GM18519 (cell line): ENCODE results near the gene SHROOM3.

Experiments used
- ATAC-seq: cut with Tn5 transposase; IDR thresholded peaks from one replicate; pipeline ENCODE4 v1.9.1; 2021; ENCODE audit warnings: mild to moderate bottlenecking, moderate library complexity; ENCODE audit not compliant: unreplicated experiment, low FRiP score

SHROOM3 gene

DNA sequence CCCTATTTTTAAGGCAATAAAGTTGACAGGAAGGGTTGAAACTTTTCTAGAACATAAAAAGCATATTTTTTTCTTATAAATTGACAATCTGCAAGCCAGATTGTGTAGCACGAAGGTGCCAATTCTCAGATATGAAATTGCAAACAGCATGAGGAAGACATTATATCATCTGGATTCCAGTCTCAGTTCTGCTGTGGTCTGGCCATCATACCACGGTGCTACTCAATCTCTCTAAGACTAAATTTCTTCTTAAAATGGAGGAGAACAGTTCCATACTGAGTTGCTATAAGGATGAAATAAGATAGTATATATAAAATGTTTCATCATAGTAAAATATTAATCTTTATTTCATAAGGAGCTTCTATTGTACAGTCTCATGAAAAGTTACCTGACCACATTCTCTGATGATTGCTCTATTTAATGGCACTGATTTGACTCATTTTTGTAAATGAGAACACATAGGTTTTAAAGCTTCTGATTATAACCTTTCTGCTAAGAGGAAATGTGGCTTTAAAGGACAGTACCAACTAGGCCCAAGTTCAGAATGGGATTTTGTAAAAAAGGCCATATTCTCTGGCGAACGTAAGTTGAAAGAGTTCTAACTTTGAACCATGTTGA lies 127.9 kb downstream of the SHROOM3 start:
- ATAC-seq = no peak

DNA sequence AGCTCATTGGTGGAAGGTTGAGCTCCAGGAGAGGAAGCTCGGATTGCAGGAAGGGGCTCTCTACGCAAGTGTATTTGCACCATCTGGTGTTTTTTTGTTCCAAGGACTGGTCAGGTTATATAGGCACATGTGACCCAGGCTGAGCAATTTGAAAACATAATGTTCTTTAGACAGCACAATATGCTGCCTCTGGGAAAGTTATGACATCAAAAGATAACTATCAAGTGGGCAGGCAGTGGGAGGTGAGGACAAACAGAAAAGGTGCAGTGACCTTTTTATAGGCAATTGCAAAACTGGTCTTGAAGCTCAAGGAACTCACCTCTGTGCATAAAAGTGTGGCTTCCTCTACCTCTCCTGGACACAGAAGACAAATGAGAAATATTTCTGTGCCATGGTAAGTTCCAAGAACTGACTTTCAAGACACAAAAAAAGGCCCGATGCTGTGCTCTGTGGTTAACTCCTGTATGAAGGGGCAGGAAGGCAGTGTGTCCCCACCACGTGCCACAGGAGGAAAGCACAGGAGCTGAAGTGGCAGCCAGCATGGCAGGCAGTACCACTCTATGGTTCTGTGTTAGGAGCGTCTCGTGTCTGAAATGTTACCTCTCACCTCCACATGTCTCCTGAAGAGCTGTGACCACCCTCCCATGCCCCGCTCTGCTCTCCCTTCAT lies 128.6 kb downstream of the SHROOM3 start:
- no peak for ATAC-seq

DNA sequence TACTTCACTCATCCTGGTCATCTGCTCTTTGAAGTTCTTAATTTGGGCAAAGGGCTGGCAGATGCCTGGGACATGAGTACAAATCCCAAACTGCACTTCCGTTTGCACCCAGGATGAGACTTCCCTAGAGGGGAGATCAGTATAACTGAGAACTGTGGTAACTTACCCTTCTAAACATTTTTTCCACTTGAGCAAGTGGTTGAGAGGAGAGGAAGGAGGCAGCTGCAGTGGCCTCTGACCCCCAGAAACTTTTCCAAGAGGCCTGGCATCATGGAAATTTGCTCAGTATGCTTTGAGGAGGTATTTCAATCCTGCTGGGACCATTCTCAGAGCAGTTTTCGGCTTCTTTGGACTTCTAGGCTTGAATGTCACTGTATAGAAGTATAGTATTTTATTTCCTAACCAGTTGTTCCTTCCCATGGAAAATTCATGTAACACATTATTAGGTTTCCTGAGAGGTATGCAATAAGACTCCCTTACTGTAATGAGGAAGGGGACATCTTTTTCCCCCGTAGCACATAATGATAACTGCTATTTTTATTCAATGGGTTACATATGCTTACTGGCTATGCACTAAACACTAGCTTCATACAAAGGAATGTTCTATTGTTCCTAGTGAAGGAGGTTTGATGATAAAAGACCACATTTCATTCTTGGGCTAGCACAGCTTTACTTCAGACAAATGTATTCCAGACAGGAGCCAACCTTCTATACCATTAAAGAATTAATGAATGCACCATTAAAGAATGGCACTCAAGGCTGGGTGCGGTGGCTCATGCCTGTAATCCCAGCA lies 129.3 kb downstream of the SHROOM3 start:
- no peak for ATAC-seq

DNA sequence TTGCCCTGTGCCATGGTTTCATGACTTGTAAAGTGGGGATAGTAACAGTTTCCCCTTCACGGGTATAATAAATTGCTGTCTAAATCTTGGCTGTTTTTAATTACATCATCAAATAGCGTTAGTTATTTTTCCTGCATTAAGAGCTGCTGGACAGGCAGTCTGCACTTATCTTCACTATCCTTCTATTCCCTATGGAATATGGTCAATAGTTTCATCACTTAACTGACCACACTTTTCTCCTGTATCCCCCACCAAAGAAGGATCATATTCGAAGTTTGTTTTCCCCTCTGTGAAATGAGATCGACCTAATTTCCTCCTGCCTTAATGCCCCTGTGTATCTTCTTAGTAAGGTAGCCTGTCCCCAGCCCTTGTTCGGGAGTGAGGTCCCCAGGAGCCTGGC lies 133.2 kb downstream of the SHROOM3 start:
- ATAC-seq = no peak

DNA sequence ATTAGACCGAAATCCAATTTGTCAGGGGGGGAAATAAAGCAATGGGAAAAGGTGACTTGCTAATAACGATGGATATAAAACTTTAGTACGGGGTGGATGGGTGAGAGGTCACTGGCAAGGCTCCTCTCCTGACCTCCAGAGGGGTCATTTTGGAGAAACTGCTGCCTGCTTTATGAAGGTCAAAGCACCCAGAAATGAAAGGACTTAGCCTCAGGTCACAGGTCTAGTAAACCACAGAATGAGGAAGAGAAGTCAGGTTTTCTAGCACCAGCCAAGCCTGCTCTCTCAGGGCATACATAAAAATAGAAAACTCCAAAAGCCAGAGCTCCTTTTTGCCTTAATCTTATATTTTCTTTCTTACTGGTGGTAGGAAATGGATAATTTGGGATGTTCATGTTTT lies 134.2 kb downstream of the SHROOM3 start:
- no peak for ATAC-seq

DNA sequence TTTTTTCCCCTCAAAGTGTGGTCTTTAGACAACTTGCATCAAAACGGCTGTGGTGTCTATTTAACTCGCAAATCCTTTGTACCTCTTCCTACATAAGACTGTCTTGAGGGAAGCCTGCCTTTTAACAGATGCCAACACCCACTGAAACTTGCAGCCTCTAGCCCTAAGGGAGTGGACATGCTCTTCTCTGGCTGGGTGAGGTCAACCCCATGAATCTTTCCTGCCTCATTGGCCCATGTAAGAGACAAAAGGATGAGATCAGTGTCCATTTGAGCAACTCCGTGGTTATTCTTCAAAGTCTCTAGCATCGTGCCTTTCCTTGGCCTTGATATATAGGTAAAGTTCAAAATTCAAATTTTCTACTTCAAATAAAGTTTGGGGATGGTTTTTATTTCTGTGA lies 134.7 kb downstream of the SHROOM3 start:
- no peak for ATAC-seq

DNA sequence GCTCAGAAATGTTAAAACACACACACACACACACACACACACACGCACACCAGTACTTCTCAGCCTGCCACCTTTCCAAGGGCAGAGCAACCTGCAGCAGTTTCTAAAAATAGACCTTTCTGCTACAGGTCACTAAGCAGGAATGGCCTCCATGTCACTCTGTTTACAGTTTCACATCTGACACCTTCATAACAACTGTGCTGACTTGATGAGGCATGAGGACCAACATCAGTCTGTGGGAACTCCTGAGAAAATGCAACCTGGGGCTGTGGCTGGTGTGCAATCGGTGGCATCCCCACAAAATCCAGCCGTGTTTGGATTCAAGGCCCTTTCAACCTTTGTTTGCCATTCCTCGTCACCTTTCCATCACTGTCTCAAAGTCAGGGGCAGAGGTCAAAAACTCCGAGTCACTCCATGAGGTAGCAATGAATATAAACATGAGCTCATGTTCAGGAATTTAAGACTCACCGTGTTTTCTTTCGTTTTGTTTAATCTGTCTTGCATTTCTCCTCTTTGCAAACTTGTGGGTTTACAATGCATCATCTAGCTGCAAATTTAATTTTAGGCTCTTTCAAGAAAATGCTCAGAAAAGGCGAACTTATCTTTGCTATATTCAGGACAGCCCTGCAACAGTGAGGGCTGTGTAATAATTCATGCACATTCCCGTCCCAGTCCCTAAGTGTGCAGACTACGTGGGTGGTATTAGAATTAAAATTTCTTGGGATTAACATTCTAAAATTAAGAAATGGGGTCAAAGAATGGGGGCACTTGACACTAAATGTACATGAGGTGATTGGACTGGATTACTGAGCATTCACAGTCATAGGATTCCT lies 135.3 kb downstream of the SHROOM3 start:
- no peak for ATAC-seq

DNA sequence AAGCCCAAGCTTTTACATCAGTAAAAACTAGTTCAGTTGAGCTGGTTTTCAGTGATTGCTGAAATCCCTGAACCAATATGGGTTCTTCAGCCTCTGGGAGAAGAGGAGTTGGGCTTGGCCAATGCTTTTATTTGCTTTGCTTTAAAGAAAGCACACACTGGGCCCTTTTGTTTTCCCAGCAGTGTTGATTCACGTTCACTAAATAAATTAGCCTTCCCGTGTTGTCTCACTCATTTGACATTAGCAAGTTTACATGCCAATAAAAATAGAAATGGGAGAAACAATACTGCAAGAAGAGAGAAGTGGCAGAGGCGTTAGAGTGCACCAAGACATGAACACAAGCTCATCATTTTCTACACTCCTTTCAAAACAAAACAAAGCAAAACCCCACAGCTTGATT lies 136.2 kb downstream of the SHROOM3 start:
- ATAC-seq = no peak

DNA sequence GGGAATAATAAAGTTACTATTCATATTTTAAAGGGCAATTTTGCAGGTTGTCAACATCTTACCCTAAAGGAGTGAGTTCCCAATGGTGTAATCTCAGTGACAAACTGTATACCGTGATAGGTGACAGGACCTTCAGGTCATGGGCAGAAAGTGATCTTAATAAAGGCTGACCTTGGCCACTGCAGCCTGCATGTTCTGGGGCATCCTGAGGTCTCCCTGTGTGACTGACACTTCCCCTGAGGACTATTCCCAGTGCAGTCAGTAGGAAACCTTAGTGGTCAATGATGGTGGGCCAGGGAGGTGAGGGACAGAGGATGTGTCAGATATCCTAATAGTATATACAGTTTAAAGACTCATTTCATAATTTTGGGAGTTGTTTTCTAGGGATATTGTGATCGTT lies 137.2 kb downstream of the SHROOM3 start:
- no peak for ATAC-seq

DNA sequence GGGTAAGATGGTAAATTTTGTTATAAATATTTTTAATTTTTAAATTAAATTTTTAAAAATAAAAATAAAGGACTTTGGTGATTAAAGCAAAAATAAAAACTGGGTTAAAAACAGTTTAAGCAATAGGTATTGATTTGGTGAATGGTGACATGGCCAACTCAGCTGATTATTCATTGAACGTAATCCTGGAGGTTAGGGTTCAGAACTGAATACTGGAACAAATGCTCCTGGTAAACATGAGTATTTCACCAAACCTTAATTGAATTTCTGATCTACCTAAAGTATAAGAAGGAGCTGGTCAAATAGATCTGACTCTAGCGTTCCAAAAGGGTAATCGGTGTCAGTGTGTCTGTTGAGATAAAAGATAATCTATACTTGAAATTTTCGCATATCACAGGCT lies 141.8 kb downstream of the SHROOM3 start:
- no peak for ATAC-seq

DNA sequence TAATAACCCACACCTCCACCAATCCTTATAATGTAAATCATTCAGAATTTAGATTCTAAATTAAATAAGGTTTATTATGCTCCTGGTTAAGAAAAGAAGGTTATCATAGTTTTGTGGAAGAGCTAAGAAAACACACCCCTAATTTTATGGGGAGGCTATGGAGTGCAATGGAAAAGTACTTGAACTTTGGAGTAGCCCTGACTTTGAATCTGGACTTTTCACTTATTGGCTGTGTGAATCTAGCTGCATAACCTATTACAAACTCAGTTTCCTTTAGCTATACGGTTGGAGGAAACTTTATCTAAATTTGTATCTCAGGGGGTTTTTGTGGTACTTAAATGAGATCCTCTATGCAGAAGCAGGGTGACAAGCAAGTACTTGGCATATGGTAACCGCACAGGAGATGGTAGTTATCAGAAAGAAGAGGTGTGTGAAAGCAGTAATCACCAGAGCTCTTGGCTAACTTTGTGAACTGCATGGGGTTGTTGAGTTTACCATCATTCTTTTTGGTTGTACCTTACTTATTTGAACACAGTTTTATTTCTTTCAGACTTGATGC lies 143.1 kb downstream of the SHROOM3 start:
- no peak for ATAC-seq

DNA sequence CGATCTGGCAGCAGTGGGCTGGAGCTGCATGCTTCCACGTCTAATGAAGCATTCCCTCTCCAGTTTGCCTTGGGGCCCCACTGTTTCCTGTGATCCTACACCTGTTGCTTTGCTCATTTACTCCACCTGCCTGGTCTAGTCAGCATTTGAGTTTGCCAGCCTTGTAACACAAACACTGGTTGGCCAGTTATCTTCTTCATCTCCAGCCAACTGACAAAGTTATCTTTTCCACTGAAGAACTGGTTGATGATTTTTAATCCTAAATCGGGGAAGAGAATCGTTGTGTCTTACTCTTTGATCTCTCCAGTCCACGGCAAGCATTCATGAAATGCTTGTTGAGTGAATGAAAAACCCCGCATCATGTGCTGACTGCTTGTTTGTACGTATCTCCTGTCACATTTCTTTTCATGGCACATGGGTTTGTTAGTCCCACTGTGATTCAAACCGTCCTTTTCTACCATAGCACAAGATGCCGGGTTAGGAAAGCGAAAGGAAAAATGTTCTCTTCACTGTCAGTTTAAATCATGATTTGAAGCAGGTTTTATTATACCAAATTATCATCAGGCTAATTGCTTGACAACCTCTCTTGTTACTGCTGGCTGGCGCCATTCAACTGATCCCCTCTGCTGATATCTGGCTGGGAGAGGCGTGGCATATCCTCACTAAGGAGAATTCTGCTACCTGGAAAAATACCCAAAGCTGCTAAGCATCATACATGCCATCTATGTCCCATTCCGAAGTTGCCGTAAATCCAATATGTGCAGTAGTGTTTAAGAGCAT lies 144.8 kb downstream of the SHROOM3 start:
- no peak for ATAC-seq

DNA sequence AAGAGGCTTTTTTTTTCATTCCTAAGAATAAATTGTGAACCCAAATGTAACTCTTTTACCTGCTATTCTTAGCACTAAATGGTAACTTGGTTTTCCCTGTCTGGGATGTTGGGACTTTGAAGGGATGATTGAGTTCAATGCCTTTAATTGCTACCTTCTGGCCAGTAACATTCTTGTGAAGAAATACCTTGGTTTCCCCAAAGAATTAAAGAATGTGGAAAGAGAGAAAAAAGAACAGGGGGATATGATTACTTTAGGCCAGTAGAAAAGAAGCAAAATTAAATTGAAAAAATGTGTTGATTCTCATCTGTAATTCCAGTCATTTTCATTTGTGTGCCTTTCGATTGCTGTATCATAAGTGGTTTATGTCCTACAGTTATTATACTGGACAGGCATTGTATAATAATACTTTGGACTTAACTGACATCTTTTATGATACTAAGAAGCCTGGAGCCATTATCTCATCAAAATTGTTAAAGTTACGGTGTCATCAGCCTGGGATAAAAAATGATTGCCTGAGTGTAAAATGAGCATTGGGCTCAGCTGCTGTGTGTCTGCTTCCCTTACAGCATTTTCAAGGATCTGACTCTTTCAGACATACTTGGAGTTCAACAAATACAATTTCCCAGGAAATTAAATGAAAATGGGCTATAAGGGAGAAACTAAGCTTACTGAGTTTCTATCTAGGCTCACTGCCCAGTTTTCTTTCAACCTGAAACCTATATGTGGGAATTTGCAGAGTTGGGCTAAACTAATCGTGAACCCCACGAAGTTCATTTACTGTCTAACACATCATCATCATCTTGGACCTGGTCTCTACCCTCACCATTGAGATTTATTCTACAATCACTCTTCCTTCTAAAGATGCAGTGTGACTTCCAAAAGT lies 146.3 kb downstream of the SHROOM3 start:
- no peak for ATAC-seq

DNA sequence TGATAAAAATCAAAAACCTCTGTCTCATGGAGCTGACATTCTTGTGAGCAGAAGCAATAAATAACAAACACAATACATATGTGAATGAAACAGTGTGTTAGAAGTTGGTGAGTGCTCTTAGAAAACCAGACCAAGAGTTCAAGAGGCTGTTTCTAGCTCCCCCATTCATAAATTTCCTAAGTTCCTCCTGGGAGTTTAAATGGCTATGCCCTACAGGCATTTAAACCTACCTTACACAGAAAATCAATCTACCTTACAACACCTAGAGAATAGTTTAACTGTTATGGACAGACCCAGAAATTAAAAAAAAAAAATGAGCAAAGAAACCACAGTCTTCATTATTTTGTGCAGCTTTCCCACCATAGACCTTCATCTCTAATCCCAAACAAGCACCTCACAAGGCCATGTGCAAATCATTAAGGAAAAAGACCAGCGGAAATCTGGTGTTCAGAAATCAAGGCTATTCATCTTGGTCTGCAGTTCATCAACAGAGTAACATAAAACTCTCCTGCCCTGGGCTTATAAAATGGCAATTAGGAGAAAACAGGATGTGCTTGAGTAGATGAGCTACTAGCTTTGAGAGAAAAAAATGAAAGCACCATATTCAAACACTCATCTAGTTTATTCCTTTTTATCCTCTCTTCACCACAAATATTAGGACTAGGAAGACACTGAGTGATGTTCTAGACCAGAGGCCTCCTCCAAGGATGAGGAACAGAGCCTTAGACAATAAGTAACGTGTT lies 147.2 kb downstream of the SHROOM3 start:
- no peak for ATAC-seq

DNA sequence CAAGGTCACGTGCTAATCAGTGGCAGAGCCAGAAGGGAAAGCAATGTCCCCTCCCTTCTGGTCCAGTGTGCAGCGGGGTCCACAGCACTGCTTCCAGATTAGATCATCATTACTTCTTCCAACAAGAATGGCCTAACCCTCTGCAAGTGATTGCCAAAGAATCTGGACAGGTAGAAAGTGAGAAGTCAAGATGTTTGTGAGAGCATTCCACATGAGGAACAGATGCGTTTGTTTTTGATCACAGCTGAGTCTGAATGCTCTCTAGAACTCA lies 147.7 kb downstream of the SHROOM3 start:
- no peak for ATAC-seq

DNA sequence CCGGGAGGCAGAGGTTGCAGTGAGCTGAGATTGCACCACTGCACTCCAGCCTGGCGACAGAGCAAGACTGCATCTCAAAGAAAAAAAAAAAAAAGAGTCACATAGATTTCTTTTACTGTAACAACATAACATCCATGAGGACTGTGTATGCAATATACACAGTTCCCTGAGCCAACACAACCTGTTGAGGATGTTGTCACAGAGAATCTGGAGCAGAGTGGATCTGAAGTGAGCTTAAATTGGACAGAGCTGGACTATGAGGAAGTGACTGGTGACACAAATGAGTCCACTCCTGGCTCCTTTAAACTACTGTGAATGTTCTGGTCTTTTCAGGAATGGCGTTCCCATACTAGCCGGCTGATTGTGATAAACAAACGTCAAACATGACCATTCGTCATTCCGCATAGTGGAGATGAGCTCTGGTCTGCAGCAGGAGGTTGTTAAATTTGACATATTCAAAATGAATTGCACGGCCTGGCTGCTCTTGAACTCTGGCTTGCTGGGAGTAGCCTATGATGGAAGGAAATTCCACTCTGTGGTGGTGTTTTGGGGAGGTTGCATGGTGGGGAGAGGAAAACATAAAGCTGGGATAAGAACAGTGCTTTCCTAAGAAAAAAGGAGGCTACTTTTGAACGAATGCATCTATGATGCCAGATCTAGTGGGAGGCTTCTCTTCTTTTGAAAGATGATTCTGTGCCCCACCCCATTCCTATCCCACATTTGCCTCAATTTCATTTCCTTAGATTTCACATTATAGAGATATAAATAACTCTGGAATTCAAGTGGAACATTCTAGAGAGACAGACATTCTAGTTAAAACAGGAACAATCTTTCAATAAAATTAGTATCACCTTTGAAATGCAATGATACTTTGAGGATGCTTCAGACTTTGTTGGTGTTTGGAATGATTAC lies 149.5 kb downstream of the SHROOM3 start:
- ATAC-seq = no peak

DNA sequence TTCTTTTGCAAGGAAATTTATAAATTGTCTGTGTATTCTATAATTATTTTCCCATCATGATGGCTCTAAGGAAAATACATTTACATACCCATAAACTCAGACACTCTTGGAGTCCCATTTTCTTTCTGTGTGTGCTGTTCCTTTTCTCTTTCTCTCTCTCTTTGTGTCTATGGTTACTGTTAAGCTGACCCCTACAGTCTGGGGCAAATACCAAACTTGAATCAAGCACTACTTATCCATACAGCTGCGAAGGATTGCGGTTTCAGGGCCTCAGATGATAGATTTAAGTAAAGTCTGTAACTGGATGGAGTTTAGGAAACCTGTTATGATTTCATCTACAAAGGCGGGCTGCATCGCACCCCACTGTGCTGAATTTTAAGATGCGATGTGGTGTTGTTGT lies 150.2 kb downstream of the SHROOM3 start:
- ATAC-seq = no peak
